ENCODE data around the gene MTAP.

Gene MTAP

DNA sequence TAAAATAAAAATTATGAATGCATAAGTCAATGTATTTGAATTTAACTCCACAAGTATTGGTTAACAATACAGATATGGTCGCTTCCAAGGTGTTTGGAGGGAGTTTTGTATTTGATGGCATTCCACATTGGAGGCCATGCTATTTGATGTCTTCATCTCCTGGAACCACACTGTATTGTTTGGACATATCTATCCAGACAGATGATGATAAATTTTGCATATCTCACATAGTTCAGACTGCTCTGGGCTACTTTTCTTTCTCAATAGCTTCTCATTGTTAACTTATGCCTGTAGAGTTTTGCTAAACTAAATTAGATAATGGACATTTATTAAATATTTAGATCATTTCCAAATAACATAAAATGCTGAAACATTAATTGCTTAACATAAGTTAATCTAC, 133.7 kb downstream of the MTAP start:
- H3K27me3 ChIP-seq (ENCODE audit: insufficient read depth, low read length, poor library complexity) = no peaks in the 10 kb centered on the region
- no peak overlapping the region for H2AFZ ChIP-seq (ENCODE audit: low read depth, low read length)
- H3K4me2 ChIP-seq (ENCODE audit: insufficient read depth, low read length) = no peak overlapping the region
- peaks cover 10% of the 10 kb centered on the region; the same call in 1 of the 2 replicates for H3K36me3 ChIP-seq (ENCODE audit: insufficient read depth, low read length)
- H3K79me2 ChIP-seq (ENCODE audit: insufficient read depth, low read length) = no peaks in the 10 kb centered on the region
- no peaks in the 10 kb centered on the region for H3K4me1 ChIP-seq (ENCODE audit: insufficient read depth, low read length)
- TF ChIP-seq, protein P1, sequence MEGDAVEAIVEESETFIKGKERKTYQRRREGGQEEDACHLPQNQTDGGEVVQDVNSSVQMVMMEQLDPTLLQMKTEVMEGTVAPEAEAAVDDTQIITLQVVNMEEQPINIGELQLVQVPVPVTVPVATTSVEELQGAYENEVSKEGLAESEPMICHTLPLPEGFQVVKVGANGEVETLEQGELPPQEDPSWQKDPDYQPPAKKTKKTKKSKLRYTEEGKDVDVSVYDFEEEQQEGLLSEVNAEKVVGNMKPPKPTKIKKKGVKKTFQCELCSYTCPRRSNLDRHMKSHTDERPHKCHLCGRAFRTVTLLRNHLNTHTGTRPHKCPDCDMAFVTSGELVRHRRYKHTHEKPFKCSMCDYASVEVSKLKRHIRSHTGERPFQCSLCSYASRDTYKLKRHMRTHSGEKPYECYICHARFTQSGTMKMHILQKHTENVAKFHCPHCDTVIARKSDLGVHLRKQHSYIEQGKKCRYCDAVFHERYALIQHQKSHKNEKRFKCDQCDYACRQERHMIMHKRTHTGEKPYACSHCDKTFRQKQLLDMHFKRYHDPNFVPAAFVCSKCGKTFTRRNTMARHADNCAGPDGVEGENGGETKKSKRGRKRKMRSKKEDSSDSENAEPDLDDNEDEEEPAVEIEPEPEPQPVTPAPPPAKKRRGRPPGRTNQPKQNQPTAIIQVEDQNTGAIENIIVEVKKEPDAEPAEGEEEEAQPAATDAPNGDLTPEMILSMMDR (IDR thresholded peaks at IDR 0.05; ENCODE audit: borderline replicate concordance, extremely low read depth, low read length, poor library complexity, severe bottlenecking) = no peak
- TF ChIP-seq EZH2 (IDR thresholded peaks at IDR 0.05; ENCODE audit: borderline replicate concordance, low read depth, low read length, severe bottlenecking) = no peak
- H4K20me1 ChIP-seq (ENCODE audit: insufficient read depth, low read length) = no peaks in the 10 kb centered on the region
- H3K27ac ChIP-seq (ENCODE audit: low read length) = no peak overlapping the region
- H3K9me3 ChIP-seq (ENCODE audit: insufficient read depth, low read length, severe bottlenecking) = no peaks in the 10 kb centered on the region
- ATAC-seq (ENCODE audit: insufficient read depth, low read depth) = no peak
- DNase-seq = no peak
- no peak overlapping the region for H3K9ac ChIP-seq (ENCODE audit: low read depth, low read length)
- H3K4me3 ChIP-seq (ENCODE audit: low read depth in 1 of 2, low read length in 2 of 2) = no peak overlapping the region

GRCh38 chr9:21941337-21941995, 139.0 kb downstream of the MTAP start:
- Histone ChIP-seq H3K9ac (ENCODE audit: low read depth, low read length) (no peak overlapping the region), H3K4me1 (ENCODE audit: insufficient read depth, low read length) (no peaks in the 10 kb centered on the region), H3K79me2 (ENCODE audit: insufficient read depth, low read length) (no peaks in the 10 kb centered on the region), H3K9me3 (ENCODE audit: insufficient read depth, low read length, severe bottlenecking) (no peaks in the 10 kb centered on the region), H2AFZ (ENCODE audit: low read depth, low read length) (no peak overlapping the region), H4K20me1 (ENCODE audit: insufficient read depth, low read length) (no peaks in the 10 kb centered on the region), H3K36me3 (ENCODE audit: insufficient read depth, low read length) (no peaks in the 10 kb centered on the region), H3K27me3 (ENCODE audit: insufficient read depth, low read length, poor library complexity) (no peaks in the 10 kb centered on the region), H3K27ac (ENCODE audit: low read length) (no peak overlapping the region), H3K4me2 (ENCODE audit: insufficient read depth, low read length) (no peak overlapping the region), H3K4me3 (ENCODE audit: low read depth in 1 of 2, low read length in 2 of 2) (no peak overlapping the region)
- ATAC-seq (ENCODE audit: insufficient read depth, low read depth) (no peak), DNase-seq (no peak)
- TF ChIP-seq, protein P1 (IDR thresholded peaks at IDR 0.05; ENCODE audit: borderline replicate concordance, extremely low read depth, low read length, poor library complexity, severe bottlenecking) = no peak
- TF ChIP-seq EZH2 (IDR thresholded peaks at IDR 0.05; ENCODE audit: borderline replicate concordance, low read depth, low read length, severe bottlenecking) = no peak

DNA sequence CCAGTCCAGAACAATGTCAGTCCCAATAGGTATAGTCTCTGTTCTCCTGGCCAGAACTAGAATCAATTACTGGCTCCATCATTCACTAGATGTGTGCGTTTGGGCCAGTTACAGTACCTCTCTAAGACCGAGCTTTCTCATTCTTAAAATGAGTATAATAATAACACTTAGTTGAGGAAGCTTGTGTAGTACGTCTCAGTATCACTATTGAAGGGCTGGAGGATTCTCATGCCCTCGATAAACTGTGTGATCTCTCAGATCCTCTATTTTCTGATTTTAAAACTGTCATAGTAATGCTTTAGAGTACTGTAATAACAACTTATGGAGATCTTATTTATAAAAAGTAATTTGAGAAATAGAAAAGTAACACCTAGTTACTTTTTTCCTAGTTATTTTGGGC, 141.0 kb downstream of the MTAP start:
- H2AFZ ChIP-seq (ENCODE audit: low read depth, low read length) = no peak overlapping the region

More for the DNA sequence above, 141.0 kb downstream of the MTAP start:
- H3K27ac ChIP-seq (ENCODE audit: low read length) = no peak overlapping the region
- H3K4me2 ChIP-seq (ENCODE audit: insufficient read depth, low read length) = no peak overlapping the region
- TF ChIP-seq, protein P1 (IDR thresholded peaks at IDR 0.05; ENCODE audit: borderline replicate concordance, extremely low read depth, low read length, poor library complexity, severe bottlenecking) = no peak
- no peak for TF ChIP-seq EZH2 (IDR thresholded peaks at IDR 0.05; ENCODE audit: borderline replicate concordance, low read depth, low read length, severe bottlenecking)
- H3K36me3 ChIP-seq (ENCODE audit: insufficient read depth, low read length) = no peaks in the 10 kb centered on the region
- H3K9me3 ChIP-seq (ENCODE audit: insufficient read depth, low read length, severe bottlenecking) = no peaks in the 10 kb centered on the region
- DNase-seq = no peak
- ATAC-seq (ENCODE audit: insufficient read depth, low read depth) = no peak
- H3K27me3 ChIP-seq (ENCODE audit: insufficient read depth, low read length, poor library complexity) = no peaks in the 10 kb centered on the region
- no peaks in the 10 kb centered on the region for H4K20me1 ChIP-seq (ENCODE audit: insufficient read depth, low read length)
- no peaks in the 10 kb centered on the region for H3K4me1 ChIP-seq (ENCODE audit: insufficient read depth, low read length)
- no peak overlapping the region for H3K4me3 ChIP-seq (ENCODE audit: low read depth in 1 of 2, low read length in 2 of 2)
- H3K79me2 ChIP-seq (ENCODE audit: insufficient read depth, low read length) = no peaks in the 10 kb centered on the region
- no peak overlapping the region for H3K9ac ChIP-seq (ENCODE audit: low read depth, low read length)
